Spleen (tissue), 11 donors: ENCODE data around the gene BET1L. TPM values are rescaled to one million over a fixed set of nuclear protein-coding genes. Genes with fewer than 3 reads are reported as not detected.
A peak's percentile ranks its signal among the peaks of the same experiment; 100 is the strongest.
"Not testable (repeated sequence)": the region's sequence is repeated elsewhere in the genome, so short reads cannot be mapped to it uniquely, and the experiment has no call there.

ENCODE experiments used
- DNase-seq: peaks from one replicate; pipeline ENCODE4 v3.0.0-alpha.2; 2020
- H3K27ac ChIP-seq, 8 donors: fragments of 200-600 bp; sonication (generic) in 7 of 8; 1 replicate in 4 of 8; 2 replicates in 4 of 8; pipeline versions ENCODE4 v1.5.0 to v1.8.0; 2016 to 2021; ENCODE audit warnings: inconsistent platforms in 4 of 8, mild to moderate bottlenecking in 4 of 8, moderate library complexity in 1 of 8
- H3K27me3 ChIP-seq, 7 donors: fragments of 200-600 bp; sonication (generic) in 6 of 7; replicated peaks in 1 of 7; 1 replicate in 4 of 7; 2 replicates in 3 of 7; pipeline versions ENCODE4 v1.5.0 to v1.8.0; 2016 to 2021; ENCODE audit warnings: inconsistent platforms in 3 of 7, mild to moderate bottlenecking in 1 of 7
- H3K36me3 ChIP-seq, 6 donors: fragments of 200-600 bp; sonication (generic) in 5 of 6; 1 replicate in 4 of 6; 2 replicates in 2 of 6; pipeline versions ENCODE4 v1.5.0 to v1.8.0; 2016 to 2021; ENCODE audit warnings: inconsistent platforms in 2 of 6
- H3K4me1 ChIP-seq, 6 donors: fragments of 200-600 bp; sonication (generic) in 5 of 6; 1 replicate in 3 of 6; 2 replicates in 3 of 6; pipeline versions ENCODE4 v1.5.0 to v1.8.0; 2016 to 2021; ENCODE audit warnings: inconsistent platforms in 3 of 6
- H3K4me3 ChIP-seq, 8 donors: fragments of 200-600 bp; sonication (generic) in 7 of 8; 1 replicate in 4 of 8; 2 replicates in 4 of 8; pipeline versions ENCODE4 v1.5.0 to v1.8.0; 2016 to 2021; ENCODE audit warnings: inconsistent platforms in 4 of 8, mild to moderate bottlenecking in 4 of 8, moderate library complexity in 2 of 8
- H3K9me3 ChIP-seq, 8 donors: fragments of 200-600 bp; sonication (generic) in 7 of 8; 1 replicate in 4 of 8; 2 replicates in 4 of 8; pipeline versions ENCODE4 v1.5.0 to v1.8.0; 2016 to 2021; ENCODE audit warnings: inconsistent platforms in 4 of 8
- POLR2A ChIP-seq, 3 donors: fragments of 450-650 bp; IDR thresholded peaks; one replicate each; pipeline ENCODE4 v1.5.1; 2017; ENCODE audit warnings: antibody characterized with exemption in 3 of 3, mild to moderate bottlenecking in 1 of 3
- POLR2AphosphoS5 ChIP-seq, 3 donors: sonication (generic); formaldehyde crosslinking; IDR thresholded peaks; one replicate each; pipeline ENCODE4 v1.5.1; 2017; ENCODE audit warnings: antibody characterized with exemption in 3 of 3
- WGBS, 5 donors: extraction: QIAGEN DNeasy Blood & Tissue Kit in 3 of 5; methylation state at CpG; one replicate each; pipeline versions ENCODE4 v1.1.5 to v1.1.7; 2013 to 2018; 5-methylcytosine and 5-hydroxymethylcytosine counted together
- intact Hi-C: fragments of 100-400 bp; cut with DNase I; formaldehyde crosslinking; loops from one replicate; pipeline ENCODE4 v1.15.0; 2023; ENCODE audit warnings: low total_unique reads
- polyA plus RNA-seq, 3 donors: library from polyadenylated mRNA; stranded (reverse); fragments of 200-250 nt; gene quantifications; one replicate each; pipeline ENCODE4 v1.2.1, GENCODE V29; 2013
- total RNA-seq, 7 donors: library from RNA; depleted of rRNA in 3 of 7; stranded (reverse); fragments of >200 nt in 3 of 7; fragmentation: NEBNext Ultra II Directional in 4 of 7; extraction: Animal tissue kit (Norgen Biotek cat#: 25700) in 4 of 7; gene quantifications; one replicate each; pipeline versions ENCODE4 v1.1.0 to v1.2.1, GENCODE V29; 2016 to 2021
- TF ChIP-seq, protein P1 (sequence below), 11 experiments: fragments of 200-600 bp in 7 of 11; fragments of 450-650 bp in 4 of 11; sonication (generic) in 4 of 11; IDR thresholded peaks in 8 of 11; conservative IDR thresholded peaks in 3 of 11; 1 replicate in 7 of 11; 2 replicates in 4 of 11; pipeline versions ENCODE4 v1.4.0 to v1.8.0; 2016 to 2021; ENCODE audit warnings: antibody characterized with exemption in 11 of 11, inconsistent platforms in 4 of 11, mild to moderate bottlenecking in 1 of 11
- donor health status: healthy with polysubstance abuse.
- donor health status: DM: no; HTN: no; CAD: no; lungs with moderate emphysema.
- donor health status: DM: no; HTN: no; CAD: no.
- donor health status: Bipolar disorder and iron deficiency.
- donor health status: healthy.
- donor health status: DM: no; HTN: no; CAD: no.
- donor health status: DM: yes; HTN: yes; CAD: no.

BET1L gene
- total and polyA plus RNA-seq, 10 donors: 16.2 to 63.5 (median 44.4) TPM

DNA sequence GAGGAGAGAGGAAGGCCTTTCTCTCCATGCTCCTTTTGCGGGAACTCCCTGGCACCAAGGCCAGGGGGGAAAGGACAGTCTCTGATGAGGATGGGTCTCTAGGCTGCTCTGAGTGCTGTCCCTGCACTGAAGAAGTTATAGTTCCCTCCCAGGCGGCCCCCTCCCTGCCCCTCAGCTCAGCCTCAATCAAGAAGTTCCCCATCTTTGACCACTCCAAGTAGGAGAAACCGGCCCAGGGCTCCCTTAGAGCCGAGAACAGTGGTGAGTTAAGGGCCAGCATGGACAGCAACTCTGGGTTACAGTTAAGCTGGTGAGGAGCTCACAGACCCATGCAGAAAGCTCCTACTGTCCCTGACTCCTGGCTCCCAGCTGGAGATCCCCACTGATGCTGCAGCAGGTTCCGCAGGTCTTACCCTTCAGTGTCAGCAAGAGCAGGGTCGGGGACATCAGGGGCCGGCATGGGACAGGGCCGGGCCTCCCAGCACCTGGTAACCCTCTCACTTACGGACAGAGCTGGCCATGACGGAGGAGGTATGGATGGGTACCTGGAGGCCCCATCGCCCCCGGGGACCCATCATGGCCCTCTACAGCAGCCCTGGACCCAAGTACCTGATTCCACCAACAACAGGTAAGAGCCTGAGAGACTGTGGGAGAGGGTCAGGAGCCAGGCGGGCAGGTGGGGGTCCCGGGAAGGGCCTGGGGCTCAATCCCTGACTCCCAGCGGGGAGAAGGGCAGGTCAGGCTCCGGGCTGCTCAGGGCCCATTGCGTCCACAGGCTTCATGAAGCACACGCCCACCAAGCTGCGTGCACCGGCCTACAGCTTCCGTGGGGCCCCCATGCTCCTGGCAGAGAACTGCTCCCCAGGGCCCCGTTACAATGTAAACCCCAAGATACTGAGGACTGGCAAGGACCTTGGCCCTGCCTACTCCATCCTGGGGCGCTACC is 10.1 kb downstream of the BET1L start:
- intact Hi-C loops: no loop called here
- Histone ChIP-seq H3K27ac (no peak overlapping the region), H3K4me1 (peaks cover 0 to 16% (median 9%) of the 10 kb centered on the region in 6 donors), H3K27me3 (no peaks in the 10 kb centered on the region), H3K9me3 (no peaks in the 10 kb centered on the region), H3K4me3 (no peak overlapping the region), H3K36me3 (peaks cover 0 to 22% (median 8%) of the 10 kb centered on the region in 6 donors)
- 82 to 90% (median 87%) methylated on average over 5 to 23 of the region's 23 CpGs for WGBS, 5 donors
- no peak for DNase-seq
- TF ChIP-seq POLR2A (IDR thresholded peaks at IDR 0.05): no peak
- TF ChIP-seq POLR2AphosphoS5 (IDR thresholded peaks at IDR 0.05): peak in 1 of 3 donors; percentile 34
- TF ChIP-seq, protein P1, sequence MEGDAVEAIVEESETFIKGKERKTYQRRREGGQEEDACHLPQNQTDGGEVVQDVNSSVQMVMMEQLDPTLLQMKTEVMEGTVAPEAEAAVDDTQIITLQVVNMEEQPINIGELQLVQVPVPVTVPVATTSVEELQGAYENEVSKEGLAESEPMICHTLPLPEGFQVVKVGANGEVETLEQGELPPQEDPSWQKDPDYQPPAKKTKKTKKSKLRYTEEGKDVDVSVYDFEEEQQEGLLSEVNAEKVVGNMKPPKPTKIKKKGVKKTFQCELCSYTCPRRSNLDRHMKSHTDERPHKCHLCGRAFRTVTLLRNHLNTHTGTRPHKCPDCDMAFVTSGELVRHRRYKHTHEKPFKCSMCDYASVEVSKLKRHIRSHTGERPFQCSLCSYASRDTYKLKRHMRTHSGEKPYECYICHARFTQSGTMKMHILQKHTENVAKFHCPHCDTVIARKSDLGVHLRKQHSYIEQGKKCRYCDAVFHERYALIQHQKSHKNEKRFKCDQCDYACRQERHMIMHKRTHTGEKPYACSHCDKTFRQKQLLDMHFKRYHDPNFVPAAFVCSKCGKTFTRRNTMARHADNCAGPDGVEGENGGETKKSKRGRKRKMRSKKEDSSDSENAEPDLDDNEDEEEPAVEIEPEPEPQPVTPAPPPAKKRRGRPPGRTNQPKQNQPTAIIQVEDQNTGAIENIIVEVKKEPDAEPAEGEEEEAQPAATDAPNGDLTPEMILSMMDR (IDR thresholded peaks at IDR 0.05 in 8 of 11, conservative IDR thresholded peaks at IDR 0.05 in 3 of 11): no peak

DNA sequence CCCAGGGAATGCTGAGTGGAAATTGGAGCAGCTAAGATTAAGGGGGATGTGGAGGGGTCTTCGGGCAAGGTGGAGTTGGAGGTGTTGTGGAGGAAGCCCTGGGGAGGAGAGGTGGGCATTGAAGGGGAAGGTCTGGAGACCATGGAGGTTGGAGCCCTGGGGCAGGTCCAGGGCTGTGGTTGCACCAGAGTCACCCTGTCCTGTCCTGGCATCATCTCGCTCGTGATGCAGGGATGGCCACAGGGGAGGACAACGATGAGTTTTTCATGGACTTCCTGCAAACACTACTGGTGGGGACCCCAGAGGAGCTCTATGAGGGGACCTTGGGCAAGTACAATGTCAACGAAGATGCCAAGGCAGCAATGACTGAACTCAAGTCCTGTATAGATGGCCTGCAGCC is 13.7 kb downstream of the BET1L start:
- peak; percentile 71 for DNase-seq
- intact Hi-C loops: not testable (repeated sequence)

DNA sequence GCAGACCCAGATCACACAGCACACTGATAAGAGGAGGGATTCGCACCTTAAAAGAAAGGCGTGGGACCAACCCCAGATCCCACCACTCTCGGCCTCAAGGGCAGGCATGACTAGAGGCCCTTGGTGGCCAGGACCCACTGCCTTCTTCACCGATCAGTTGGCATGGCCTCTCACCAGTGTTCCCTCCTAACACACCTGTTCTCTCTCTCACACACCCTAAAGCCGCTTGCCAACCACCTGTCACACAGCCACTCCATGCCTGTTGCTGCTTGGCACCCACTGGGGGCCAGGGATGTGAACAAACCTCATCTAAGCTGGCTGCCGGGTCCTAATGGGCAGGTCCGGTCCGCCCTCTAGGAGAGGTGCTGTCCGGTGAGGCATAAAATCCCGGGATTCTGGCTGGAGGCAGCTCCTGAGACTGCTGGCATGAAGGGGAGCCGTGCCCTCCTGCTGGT is 14.5 kb downstream of the BET1L start, which contains the start of gene SCGB1C1:
TSS of gene SCGB1C1 (plus strand) at position 405 of the 455 bp plus-strand sequence. CDS start at position 427, 22 bp downstream.
- 80 to 100% (median 85%) methylated on average over 2 to 6 of the region's 11 CpGs; no CpG with 5 or more reads in 1 of the 5 donors for WGBS, 5 donors
- intact Hi-C loops: not testable (repeated sequence)

More for the DNA sequence above, 13.7 kb downstream of the BET1L start:
- H3K4me3 ChIP-seq, H3K36me3 ChIP-seq, H3K4me1 ChIP-seq, H3K9me3 ChIP-seq, H3K27me3 ChIP-seq, H3K27ac ChIP-seq: not testable (repeated sequence)
- 72 to 83% (median 75%) methylated on average over 5 of the region's 5 CpGs for WGBS, 5 donors

DNA sequence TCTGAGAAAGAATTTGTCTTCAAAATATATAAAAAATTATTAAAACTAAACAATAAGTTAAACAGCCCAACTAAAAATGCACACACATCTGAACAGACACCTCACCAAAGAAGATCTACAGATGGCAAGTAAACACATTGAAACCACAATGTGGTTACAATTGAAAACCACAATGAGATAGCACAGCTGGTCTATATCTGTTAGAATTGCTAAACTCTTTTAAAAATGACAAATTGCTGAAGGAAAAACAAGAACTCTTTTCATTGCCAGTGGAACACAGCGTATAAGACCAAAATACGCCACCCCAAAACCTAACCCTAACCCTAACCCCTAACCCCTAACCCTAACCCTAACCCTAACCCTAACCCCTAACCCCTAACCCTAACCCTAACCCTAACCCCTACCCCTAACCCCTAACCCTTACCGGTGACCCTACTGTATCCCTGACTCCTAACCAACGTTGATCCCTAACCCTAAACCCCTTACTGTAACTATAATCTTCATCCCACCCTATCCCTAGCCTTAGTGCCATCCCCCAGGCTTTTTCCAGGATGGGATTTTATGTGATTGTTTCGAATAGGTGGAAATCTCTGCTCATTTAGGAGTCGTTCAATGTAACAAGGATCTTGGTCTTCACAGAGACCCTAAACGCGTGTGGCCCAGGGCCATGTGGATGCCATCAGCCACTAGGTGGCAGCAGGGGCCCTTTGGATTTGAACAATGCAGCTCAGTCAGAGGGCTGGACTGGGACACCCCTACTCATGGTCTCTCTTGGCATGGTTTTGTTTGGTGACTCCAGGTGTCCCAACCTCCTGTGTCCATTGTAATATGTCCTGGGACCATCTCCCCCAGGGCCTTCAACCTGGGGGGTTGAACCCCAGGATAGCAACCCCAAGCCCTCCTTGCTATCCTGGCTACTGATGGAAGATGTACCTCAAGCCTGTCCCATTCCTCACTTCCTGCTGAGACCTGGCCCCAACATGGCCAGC is 15.4 kb downstream of the BET1L start:
- intact Hi-C loops, H3K27ac ChIP-seq: not testable (repeated sequence)
- DNase-seq: peak; percentile 76

More for the DNA sequence above, 14.5 kb downstream of the BET1L start, which contains the start of gene SCGB1C1:
- not testable (repeated sequence) for H3K36me3 ChIP-seq, H3K27me3 ChIP-seq, H3K4me1 ChIP-seq, H3K4me3 ChIP-seq, DNase-seq, H3K27ac ChIP-seq, H3K9me3 ChIP-seq

DNA sequence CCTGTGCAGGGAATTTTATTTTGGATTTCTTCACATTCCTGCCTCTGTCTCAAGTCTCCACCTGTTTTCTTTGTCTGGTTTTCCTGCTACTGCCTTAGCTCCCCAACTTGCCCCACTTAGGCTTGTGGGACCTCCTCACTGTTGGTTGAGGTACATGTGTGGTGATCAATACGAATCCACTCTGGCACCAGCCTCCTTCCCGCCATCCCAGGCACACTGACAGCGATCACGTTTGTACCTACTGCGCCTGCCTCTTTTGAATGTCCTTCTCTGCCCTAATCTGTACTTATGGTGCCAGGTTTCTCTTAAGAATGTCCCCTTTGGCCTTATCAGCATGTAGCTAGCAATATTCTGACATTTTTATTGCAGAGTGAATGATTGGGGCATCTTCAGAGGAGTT is 16.7 kb downstream of the BET1L start:
- H3K27me3 ChIP-seq, H3K27ac ChIP-seq, DNase-seq, H3K36me3 ChIP-seq, H3K4me1 ChIP-seq, H3K9me3 ChIP-seq, intact Hi-C loops, H3K4me3 ChIP-seq: not testable (repeated sequence)
- WGBS, 5 donors: 77 to 84% (median 80%) methylated on average over 5 of the region's 5 CpGs

More for the DNA sequence above, 15.4 kb downstream of the BET1L start:
- 13 to 29% (median 22%) methylated on average over 4 to 7 of the region's 8 CpGs for WGBS, 5 donors
- not testable (repeated sequence) for H3K4me1 ChIP-seq, H3K9me3 ChIP-seq, H3K27me3 ChIP-seq, H3K4me3 ChIP-seq, H3K36me3 ChIP-seq
- TF ChIP-seq, protein P1 (IDR thresholded peaks at IDR 0.05 in 8 of 11, conservative IDR thresholded peaks at IDR 0.05 in 3 of 11): peak in 10 of 11 experiments; percentile 13 to 65 (median 31)
